H1 (cell line): ENCODE data around the gene ABHD2.

Experiments
- CREB1 ChIP-seq: IDR thresholded peaks from 2 replicates; pipeline ENCODE4 v1.6.1; 2012; ENCODE audit warnings: inconsistent platforms
- POLR2AphosphoS5 ChIP-seq: IDR thresholded peaks from 2 replicates; pipeline ENCODE4 v1.6.1; 2011; ENCODE audit warnings: low read depth, low read length

DNA sequence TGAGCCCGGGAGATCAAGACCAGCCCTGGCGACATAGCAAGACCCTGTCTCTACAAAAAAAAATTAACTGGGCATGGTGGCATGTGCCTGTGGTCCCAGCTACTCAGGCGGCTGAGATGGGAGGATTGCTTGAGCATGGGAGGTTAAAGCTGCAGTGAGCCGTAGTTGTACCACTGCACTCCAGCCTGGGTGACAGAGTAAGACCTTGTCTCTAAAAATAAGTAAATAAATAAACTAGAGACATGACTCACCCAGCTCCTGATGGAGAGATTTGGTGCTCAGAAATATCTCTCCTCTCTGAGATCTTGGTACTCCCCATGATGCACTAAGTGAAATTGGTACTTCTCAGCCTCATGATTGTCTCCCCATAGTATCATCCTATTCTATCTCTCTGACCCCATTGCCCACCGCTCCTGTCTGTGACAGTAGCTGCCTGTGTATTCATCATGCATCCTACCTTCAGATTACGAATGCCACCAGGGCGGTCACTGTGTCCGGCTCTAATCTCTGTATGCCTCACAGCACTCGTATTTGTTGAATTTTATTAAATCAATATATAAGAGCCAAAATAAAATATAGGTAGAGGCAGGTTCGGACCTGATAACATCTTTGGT is 50.9 kb downstream of the ABHD2 start:
- TF ChIP-seq POLR2AphosphoS5 (no peak), CREB1 (no peak)
